HL-60 (cell line): Measurements from ENCODE around the gene DNAH1.

Experiments
- CTCF ChIP-seq: IDR thresholded peaks from one replicate; pipeline ENCODE4 v1.5.1; 2011; ENCODE audit warnings: low read length, control low read depth, inconsistent platforms; ENCODE audit not compliant: insufficient read depth
- GABPA ChIP-seq: IDR thresholded peaks from 2 replicates; pipeline ENCODE4 v1.6.1; 2012; ENCODE audit warnings: low read depth
- POLR2AphosphoS5 ChIP-seq: IDR thresholded peaks from 2 replicates; pipeline ENCODE4 v1.6.1; 2012; ENCODE audit warnings: low read depth

DNA sequence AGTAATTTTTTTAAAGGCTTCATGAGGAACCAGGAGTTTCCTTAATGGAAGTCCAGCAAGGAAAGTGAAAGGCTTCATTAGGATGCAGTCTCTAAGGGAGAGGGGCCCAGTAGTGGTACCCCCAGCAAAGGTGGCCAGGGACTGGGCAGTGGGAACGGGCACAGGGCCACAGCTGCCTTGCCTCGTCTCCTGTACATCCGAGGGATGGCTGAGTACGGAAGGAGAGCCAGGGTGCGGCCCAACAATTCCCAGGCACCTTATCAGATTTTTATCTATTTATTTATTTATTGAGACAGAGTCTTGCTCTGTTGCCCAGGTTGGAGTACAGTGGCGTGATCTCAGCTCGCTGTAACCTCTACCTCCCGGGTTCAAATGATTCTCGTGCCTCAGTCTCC lies 114.3 kb downstream of the DNAH1 start:
- no peak for TF ChIP-seq CTCF
- no peak for TF ChIP-seq GABPA
- no peak for TF ChIP-seq POLR2AphosphoS5
